Measurements from ENCODE around the gene CERS1. TPM values are rescaled to one million over a fixed set of nuclear protein-coding genes. Genes with fewer than 3 reads are reported as not detected.

CERS1 gene
- total and polyA plus RNA-seq, 9 donors: 0.36 to 2.6 (median 1.2) TPM

- Histone ChIP-seq H3K9me3 (no peaks in the 10 kb centered on the region), H3K27me3 (no peaks in the 10 kb centered on the region), H3K27ac (no peak overlapping the region), H3K4me1 (ENCODE audit: insufficient read depth) (peaks cover 35% of the 10 kb centered on the region), H3K4me3 (no peak overlapping the region), H3K36me3 (no peaks in the 10 kb centered on the region)
- intact Hi-C loops (cut with DNase I): no loop called here
- no peak for DNase-seq
- TF ChIP-seq, protein P1, sequence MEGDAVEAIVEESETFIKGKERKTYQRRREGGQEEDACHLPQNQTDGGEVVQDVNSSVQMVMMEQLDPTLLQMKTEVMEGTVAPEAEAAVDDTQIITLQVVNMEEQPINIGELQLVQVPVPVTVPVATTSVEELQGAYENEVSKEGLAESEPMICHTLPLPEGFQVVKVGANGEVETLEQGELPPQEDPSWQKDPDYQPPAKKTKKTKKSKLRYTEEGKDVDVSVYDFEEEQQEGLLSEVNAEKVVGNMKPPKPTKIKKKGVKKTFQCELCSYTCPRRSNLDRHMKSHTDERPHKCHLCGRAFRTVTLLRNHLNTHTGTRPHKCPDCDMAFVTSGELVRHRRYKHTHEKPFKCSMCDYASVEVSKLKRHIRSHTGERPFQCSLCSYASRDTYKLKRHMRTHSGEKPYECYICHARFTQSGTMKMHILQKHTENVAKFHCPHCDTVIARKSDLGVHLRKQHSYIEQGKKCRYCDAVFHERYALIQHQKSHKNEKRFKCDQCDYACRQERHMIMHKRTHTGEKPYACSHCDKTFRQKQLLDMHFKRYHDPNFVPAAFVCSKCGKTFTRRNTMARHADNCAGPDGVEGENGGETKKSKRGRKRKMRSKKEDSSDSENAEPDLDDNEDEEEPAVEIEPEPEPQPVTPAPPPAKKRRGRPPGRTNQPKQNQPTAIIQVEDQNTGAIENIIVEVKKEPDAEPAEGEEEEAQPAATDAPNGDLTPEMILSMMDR (IDR thresholded peaks at IDR 0.05): no peak
- no peak for TF ChIP-seq EP300 (IDR thresholded peaks at IDR 0.05)
- TF ChIP-seq POLR2A (IDR thresholded peaks at IDR 0.05): no peak
- WGBS, 3 donors: 76 to 81% (median 78%) methylated on average over 15 of the region's 15 CpGs
Observed at GRCh38 chr19:18841400-18841799, 54.6 kb downstream of the CERS1 start.

- H3K9me3 ChIP-seq: no peaks in the 10 kb centered on the region
- H3K4me3 ChIP-seq: no peak overlapping the region
- no peaks in the 10 kb centered on the region for H3K27me3 ChIP-seq
- no peak for TF ChIP-seq EP300 (IDR thresholded peaks at IDR 0.05)
- TF ChIP-seq, protein P1 (IDR thresholded peaks at IDR 0.05): no peak
- TF ChIP-seq POLR2A (IDR thresholded peaks at IDR 0.05): no peak
- DNase-seq: no peak
- peaks cover 35% of the 10 kb centered on the region for H3K4me1 ChIP-seq (ENCODE audit: insufficient read depth)
- 62 to 76% (median 73%) methylated on average over 26 of the region's 26 CpGs for WGBS, 3 donors
- intact Hi-C loops (cut with DNase I): no loop called here
- H3K36me3 ChIP-seq: no peaks in the 10 kb centered on the region
- no peak overlapping the region for H3K27ac ChIP-seq
Observed at GRCh38 chr19:18840288-18841267, 55.4 kb downstream of the CERS1 start.

DNA sequence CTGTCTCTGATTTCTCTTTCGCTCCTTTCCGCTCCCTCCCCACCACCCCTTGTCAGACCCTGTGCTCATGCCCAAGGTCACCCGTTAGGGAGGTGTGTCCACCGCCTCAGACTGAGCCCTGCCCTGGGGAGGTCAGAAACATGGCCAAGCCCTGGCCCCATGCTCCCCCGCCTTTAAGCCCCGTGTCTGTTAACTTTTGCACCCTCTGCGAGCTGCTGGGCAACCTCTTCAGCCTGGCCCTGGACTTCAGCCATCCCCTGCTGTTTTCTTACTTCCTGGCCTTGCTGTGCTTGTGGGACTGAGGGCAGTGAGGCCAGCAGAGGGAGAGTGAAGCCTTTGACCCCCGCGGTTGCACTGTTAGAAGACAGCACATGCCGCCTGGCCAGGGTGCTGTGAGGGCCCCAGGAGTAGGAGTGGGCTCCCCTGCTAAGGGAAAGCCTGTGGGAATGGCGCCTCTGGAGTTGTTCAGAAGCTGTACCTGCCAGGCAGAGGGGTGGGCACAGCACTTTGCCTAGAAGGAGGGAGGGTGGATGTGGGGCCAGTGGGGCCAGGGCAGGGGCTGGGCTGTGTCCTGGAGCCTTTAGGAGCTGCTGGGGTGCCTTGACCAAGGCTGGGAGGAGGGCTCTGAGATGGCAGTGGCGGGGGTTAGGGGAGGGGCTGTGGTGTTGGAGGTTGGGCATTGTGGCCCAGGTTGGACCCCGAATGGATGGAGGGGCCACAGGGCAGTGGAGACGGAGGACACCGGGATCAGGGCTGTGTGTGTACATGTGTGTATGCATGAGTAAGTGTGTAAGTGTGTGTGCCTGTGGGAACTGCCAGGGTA lies 56.3 kb downstream of the CERS1 start:
- intact Hi-C loops (cut with DNase I): no loop called here
- Histone ChIP-seq H3K4me3 (no peak overlapping the region), H3K27me3 (no peaks in the 10 kb centered on the region), H3K4me1 (ENCODE audit: insufficient read depth) (peaks cover 30% of the 10 kb centered on the region), H3K27ac (no peak overlapping the region), H3K36me3 (no peaks in the 10 kb centered on the region), H3K9me3 (no peaks in the 10 kb centered on the region)
- 44 to 62% (median 50%) methylated on average over 15 of the region's 15 CpGs for WGBS, 3 donors
- TF ChIP-seq EP300 (IDR thresholded peaks at IDR 0.05) (no peak), POLR2A (IDR thresholded peaks at IDR 0.05) (no peak)
- TF ChIP-seq, protein P1 (IDR thresholded peaks at IDR 0.05): no peak
- peak in 1 of 5 donors; percentile 23 for DNase-seq

DNA sequence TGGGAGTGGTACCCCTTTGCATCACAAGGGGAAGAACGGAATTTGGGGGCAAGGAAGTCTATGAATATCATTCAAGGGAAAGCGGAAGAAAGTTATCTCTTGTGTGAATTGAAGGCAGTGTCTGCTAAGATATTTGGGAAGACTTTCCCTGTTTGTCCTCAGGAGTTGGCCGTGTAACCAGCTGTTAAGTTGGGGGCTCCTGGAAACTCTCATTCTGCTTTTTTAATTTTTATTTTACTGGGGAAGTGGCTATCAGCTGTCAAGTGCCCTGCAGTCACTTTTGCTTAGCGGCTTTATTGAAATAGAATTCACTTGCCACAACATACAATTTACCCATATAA lies 61.3 kb downstream of the CERS1 start:
- Histone ChIP-seq H3K36me3 (no peaks in the 10 kb centered on the region), H3K9me3 (no peaks in the 10 kb centered on the region), H3K4me1 (ENCODE audit: insufficient read depth) (peaks cover 20% of the 10 kb centered on the region), H3K27ac (no peak overlapping the region), H3K4me3 (no peak overlapping the region), H3K27me3 (no peaks in the 10 kb centered on the region)
- DNase-seq: no peak
- intact Hi-C loops (cut with DNase I): no loop called here
- 59 to 74% (median 69%) methylated on average over 4 of the region's 4 CpGs for WGBS, 3 donors
- TF ChIP-seq POLR2A (IDR thresholded peaks at IDR 0.05): no peak
- TF ChIP-seq, protein P1 (IDR thresholded peaks at IDR 0.05): no peak
- TF ChIP-seq EP300 (IDR thresholded peaks at IDR 0.05): no peak

All from ovary (tissue), 9 donors.